ENCODE data around the gene SULT1B1. TPM values are rescaled to one million over a fixed set of nuclear protein-coding genes. Genes with fewer than 3 reads are reported as not detected.

The SULT1B1 gene
- 0.19 and 0.22 TPM in 2 replicates for total RNA-seq (2013; cell fraction: nucleolus; rRNA removed)
- not detected in 2 replicates for total RNA-seq (2014; rRNA removed)
- total RNA-seq (2014; rRNA removed; fragmentation: Illumina TruSeq; extraction: Trizol): not detected in 2 replicates
- total RNA-seq (2021): 0.05 TPM in 1 of 2 replicates, not detected in the other
- polyA plus RNA-seq (2011; ENCODE audit: low read depth): not detected
- polyA plus RNA-seq (2011; rRNA removed): 0.01 and 0.03 TPM in 2 replicates
- under 0.01 TPM in 1 of 2 replicates, not detected in the other for polyA plus RNA-seq (2011; cell fraction: cytosol; rRNA removed)
- polyA plus RNA-seq (2011; cell fraction: nucleus; rRNA removed): 0.03 TPM in 1 of 2 replicates, not detected in the other
- polyA plus RNA-seq (2012): 0.03 TPM in 1 of 2 replicates, not detected in the other
- not detected in 2 replicates for polyA plus RNA-seq (2014; fragmentation: Illumina TruSeq; extraction: Trizol)
- polyA plus RNA-seq (2014; fragmentation: Nextera tagmentation; extraction: Ambion mirVana): not detected
- not detected in 2 replicates for polyA plus RNA-seq (2014; rRNA removed)
- polyA plus RNA-seq (2016; fragmentation: Nextera tagmentation; extraction: Ambion mirVana): under 1 TPM in 1 of 2 experiments, not detected in 1; 0.01 TPM
- polyA minus RNA-seq (2011; rRNA and poly(A)+ RNA removed): under 0.01 TPM in 1 of 2 replicates, not detected in the other
- polyA minus RNA-seq (2011; cell fraction: cytosol; rRNA and poly(A)+ RNA removed): not detected in 2 replicates
- 0.10 TPM in 1 of 2 replicates, not detected in the other for polyA minus RNA-seq (2011; cell fraction: nucleus; rRNA and poly(A)+ RNA removed)
- percentile 8 among the genes with signal in this experiment for Bru-seq, nascent RNA
- percentile 9 among the genes with signal in this experiment for BruChase-seq, experiment 1, labeled RNA remaining after a 6-hour chase
- percentile 9 among the genes with signal in this experiment for BruChase-seq, experiment 2, labeled RNA remaining after a 2-hour chase
- long read RNA-seq, experiment 1: 0 reads
- long read RNA-seq, experiment 2: 0 reads

GRCh38 chr4:69760455-69760854 is at the start of gene SULT1B1:
SULT1B1 (minus strand) TSS chr4:69760620; CDS start chr4:69755217, 5,403 bp downstream.
- no peaks in the 10 kb centered on the region for H3K36me3 ChIP-seq (ENCODE audit: control insufficient read depth in 2 of 2, insufficient read depth in 2 of 2, low read length in 1 of 2)
- H3K9me3 ChIP-seq (replicated peaks; ENCODE audit: control insufficient read depth, insufficient read depth, low read length): no peaks in the 10 kb centered on the region
- in situ Hi-C loops (cut with MboI): no loop called here
- H3K4me1 ChIP-seq (ENCODE audit: control insufficient read depth, insufficient read depth, low read length): no peaks in the 10 kb centered on the region
- ATAC-seq: peak; percentile 44; the same call in 2 of the 3 replicates
- intact Hi-C loops (cut with micrococcal nuclease; ENCODE audit: unreplicated experiment): no loop called here
- no peak for FAIRE-seq
- no peaks in the 10 kb centered on the region for H4K20me1 ChIP-seq (ENCODE audit: control insufficient read depth, insufficient read depth)
- no peak within 1 kb of the TSS for H3K27ac ChIP-seq (ENCODE audit: control insufficient read depth, insufficient read depth)
- DNase-seq (ENCODE audit: low read depth, low spot score): no peak
- H2AFZ ChIP-seq (ENCODE audit: control insufficient read depth, low read depth, low read length): no peak within 1 kb of the TSS
- RAD21 ChIA-PET (ENCODE audit: unreplicated experiment): no interaction called here
- CTCF ChIA-PET: no interaction called here
- BruUV-seq (replicated peaks): no TSS peak
- 3% methylated on average over 2 of the region's 2 CpGs for WGBS (ENCODE audit: insufficient coverage, insufficient replicate concordance, low lambda C conversion rate, missing lambda C conversion rate)
- no peaks in the 10 kb centered on the region for H3K27me3 ChIP-seq (replicated peaks in 1 of 2; ENCODE audit: control insufficient read depth in 2 of 2, insufficient read depth in 2 of 2, low read length in 1 of 2)
- no peak within 1 kb of the TSS for H3K4me2 ChIP-seq (ENCODE audit: control insufficient read depth, insufficient read depth)
- no peak within 1 kb of the TSS for H3K4me3 ChIP-seq
- H3K79me2 ChIP-seq (ENCODE audit: control insufficient read depth, insufficient read depth, low read length): no peaks in the 10 kb centered on the region
- POLR2A ChIA-PET: interaction anchor here (0.6 kb wide), 1 partner anchor 381 kb away, joined by 3 read pairs; no protein-coding TSS in a partner anchor
- SMC1A ChIA-PET (ENCODE audit: uncharacterized antibody, unreplicated experiment): interaction anchor here (0.6 to 1.7 kb wide), 4 partner anchors 16 to 97 kb away, joined by 3 to 4 read pairs (median 3); no protein-coding TSS in a partner anchor
- H3K9ac ChIP-seq (ENCODE audit: control insufficient read depth, insufficient read depth, low read length): no peak within 1 kb of the TSS
- TF ChIP-seq EZH2 (IDR thresholded peaks at IDR 0.05; ENCODE audit: borderline replicate concordance, control insufficient read depth, low read depth, low read length) (no peak), CREB1 (IDR thresholded peaks at IDR 0.05; ENCODE audit: low read depth) (no peak), MEF2B (IDR thresholded peaks at IDR 0.05; ENCODE audit: partially characterized antibody, poor library complexity, severe bottlenecking) (no peak), REST (IDR thresholded peaks at IDR 0.05; ENCODE audit: low read depth, low read length) (no peak), RAD51 (IDR thresholded peaks at IDR 0.05) (no peak), SMAD1 (IDR thresholded peaks at IDR 0.05; ENCODE audit: low read depth, partially characterized antibody) (no peak), MLLT1 (IDR thresholded peaks at IDR 0.05) (no peak), E2F8 (IDR thresholded peaks at IDR 0.05; ENCODE audit: low read depth, partially characterized antibody) (no peak), SKIL (IDR thresholded peaks at IDR 0.05; ENCODE audit: low read depth, poor library complexity, severe bottlenecking) (no peak)
